Endothelial cell of umbilical vein (primary cell): ENCODE data around the gene NYAP1. TPM values are rescaled to one million over a fixed set of nuclear protein-coding genes. Genes with fewer than 3 reads are reported as not detected.
"Not testable (repeated sequence)": the region's sequence is repeated elsewhere in the genome, so short reads cannot be mapped to it uniquely, and the experiment has no call there.

Experiments
- BruUV-seq: library from RNA; stranded (reverse); fragments of 400-500 nt; replicated peaks from 2 replicates; lab custom pipeline; 2021; lab: Mats Ljungman, UMichigan
- CTCF ChIA-PET: fragments of 300-600, 350-600 bp; sonication (Branson Sonifier 250); formaldehyde crosslinking; loops from one replicate; lab custom pipeline; 2021; ENCODE audit warnings: antibody characterized with exemption, inconsistent platforms; lab: Charles Lee
- POLR2A ChIA-PET: fragments of 300-600, 350-600 bp; sonication (Branson Sonifier 250); formaldehyde crosslinking; loops from one replicate; lab custom pipeline; 2021; ENCODE audit warnings: antibody characterized with exemption, inconsistent platforms; lab: Charles Lee
- DNase-seq: peaks from one replicate; pipeline ENCODE4 v3.0.0-alpha.2; 2011; ENCODE audit warnings: low read depth, low spot score
- FAIRE-seq: peaks from 2 replicates; lab custom pipeline; 2011; peaks lifted over from hg19 to GRCh38; lab: Jason Lieb, UNC
- H2AFZ ChIP-seq: 2 replicates; pipeline ENCODE4 v1.6.0; 2012; ENCODE audit warnings: low read depth, low read length, control low read depth, inconsistent platforms
- H3K27ac ChIP-seq: 2 replicates; pipeline ENCODE4 v1.5.1; 2011; ENCODE audit warnings: low read depth, mild to moderate bottlenecking, control low read depth, low read length, moderate library complexity; ENCODE audit not compliant: insufficient read depth
- H3K27me3 ChIP-seq, 2 experiments: 2 replicates each; pipeline versions ENCODE4 v1.6.0 to v1.6.1; 2011; ENCODE audit warnings: low read length in 2 of 2, mixed read lengths in 1 of 2; ENCODE audit not compliant: control insufficient read depth in 2 of 2, insufficient read depth in 2 of 2
- H3K36me3 ChIP-seq, 2 experiments: 2 replicates in 1 of 2; 3 replicates in 1 of 2; pipeline ENCODE4 v1.5.1; 2011; ENCODE audit warnings: low read length in 2 of 2, mild to moderate bottlenecking in 1 of 2, moderate library complexity in 1 of 2; ENCODE audit not compliant: control insufficient read depth in 2 of 2, insufficient read depth in 2 of 2; ENCODE audit errors: extremely low read depth in 1 of 2
- H3K4me1 ChIP-seq: 3 replicates; pipeline ENCODE4 v1.5.1; 2011; ENCODE audit warnings: mild to moderate bottlenecking, low read length; ENCODE audit not compliant: control insufficient read depth, insufficient read depth; ENCODE audit errors: extremely low read depth
- H3K4me2 ChIP-seq: 2 replicates; pipeline ENCODE4 v1.6.1; 2011; ENCODE audit warnings: low read length, control low read depth, mixed read lengths; ENCODE audit not compliant: insufficient read depth
- H3K4me3 ChIP-seq, 3 experiments: fragments of 200-600 bp in 1 of 3; sonication (generic), shearing (Covaris generic) in 1 of 3; replicated peaks in 1 of 3; 2 replicates each; pipeline ENCODE4 v1.5.1; 2011 to 2016; ENCODE audit warnings: control low read depth in 3 of 3, low read length in 3 of 3, mild to moderate bottlenecking in 2 of 3, inconsistent platforms in 1 of 3, low read depth in 1 of 3, moderate library complexity in 1 of 3; ENCODE audit not compliant: insufficient read depth in 1 of 3
- H3K79me2 ChIP-seq: 2 replicates; pipeline ENCODE4 v1.6.0; 2012; ENCODE audit warnings: low read length, inconsistent platforms; ENCODE audit not compliant: control insufficient read depth, insufficient read depth
- H3K9ac ChIP-seq: replicated peaks from 2 replicates; pipeline ENCODE3; 2011; ENCODE audit warnings: low read length, control low read depth; ENCODE audit not compliant: insufficient read depth; ENCODE audit errors: extremely low read depth
- H3K9me1 ChIP-seq: replicated peaks from 3 replicates; pipeline ENCODE4 v1.6.0; 2011; ENCODE audit warnings: mild to moderate bottlenecking, low read length; ENCODE audit not compliant: control insufficient read depth, insufficient read depth; ENCODE audit errors: extremely low read depth
- H3K9me3 ChIP-seq: replicated peaks from 2 replicates; pipeline ENCODE4 v1.5.1; 2012; ENCODE audit warnings: low read length, inconsistent platforms; ENCODE audit not compliant: control insufficient read depth, insufficient read depth
- H4K20me1 ChIP-seq: replicated peaks from 2 replicates; pipeline ENCODE3; 2011; ENCODE audit warnings: mild to moderate bottlenecking, low read length; ENCODE audit not compliant: control insufficient read depth, insufficient read depth; ENCODE audit errors: extremely low read depth
- EZH2 ChIP-seq: IDR thresholded peaks from 2 replicates; pipeline ENCODE4 v1.6.1; 2012; ENCODE audit warnings: borderline replicate concordance, low read depth, mild to moderate bottlenecking, moderate library complexity, low read length, inconsistent platforms; ENCODE audit not compliant: severe bottlenecking
- FOS ChIP-seq: IDR thresholded peaks from 2 replicates; pipeline ENCODE4 v1.6.1; 2011; ENCODE audit warnings: mild to moderate bottlenecking, low read length, moderate library complexity, borderline replicate concordance; ENCODE audit not compliant: insufficient read depth
- GATA2 ChIP-seq: IDR thresholded peaks from 2 replicates; pipeline ENCODE4 v1.7.0; 2011; ENCODE audit warnings: low read depth, mild to moderate bottlenecking, moderate library complexity, mixed read lengths, low read length; ENCODE audit not compliant: insufficient read length, insufficient read depth
- JUN ChIP-seq: IDR thresholded peaks from 2 replicates; pipeline ENCODE4 v1.6.1; 2011; ENCODE audit warnings: borderline replicate concordance, low read depth; ENCODE audit not compliant: insufficient read length, insufficient read depth
- MYC ChIP-seq: IDR thresholded peaks from one replicate; pipeline ENCODE4 v1.6.1; 2011; ENCODE audit warnings: mild to moderate bottlenecking, low read depth, low read length
- POLR2A ChIP-seq: IDR thresholded peaks from 2 replicates; pipeline ENCODE4 v1.6.1; 2012; ENCODE audit warnings: low read depth, mild to moderate bottlenecking, control low read depth, low read length
- POLR2AphosphoS5 ChIP-seq: IDR thresholded peaks from 2 replicates; pipeline ENCODE4 v1.6.1; 2012; ENCODE audit warnings: low read depth, mild to moderate bottlenecking, control low read depth, low read length, moderate library complexity; ENCODE audit not compliant: insufficient read depth
- dilution Hi-C: fragments of 300-500 bp; cut with MboI; formaldehyde crosslinking; loops from one replicate; pipeline ENCODE4 v1.15.0; 2019; ENCODE audit warnings: low sequenced_read_pairs; ENCODE audit not compliant: extremely low pct_ligation_motif_present
- intact Hi-C: fragments of 100-400 bp; cut with micrococcal nuclease; formaldehyde crosslinking; loops from one replicate; pipeline ENCODE4 v1.10.0; 2022
- polyA plus RNA-seq, 4 experiments: library from polyadenylated mRNA; depleted of rRNA in 3 of 4; stranded (reverse) in 3 of 4; unstranded in 1 of 4; fragments of >200 nt; gene quantifications; 2 replicates each; pipeline versions ENCODE4 v1.2.1 to v1.2.3, GENCODE V29; 2011 to 2012; ENCODE audit warnings: missing spikeins in 1 of 4
- total RNA-seq: library from RNA; stranded (reverse); gene quantifications from 2 replicates; pipeline ENCODE4 v1.2.3, GENCODE V29; 2021
- TF ChIP-seq, protein P1 (sequence below), 2 donors: IDR thresholded peaks; 1 replicate in 1 of 2; 2 replicates in 1 of 2; pipeline ENCODE4 v1.5.1; 2011; ENCODE audit warnings: low read length in 2 of 2, mild to moderate bottlenecking in 2 of 2, moderate library complexity in 2 of 2, control low read depth in 1 of 2, inconsistent platforms in 1 of 2, low read depth in 1 of 2; ENCODE audit not compliant: insufficient read depth in 1 of 2; ENCODE audit errors: extremely low read depth in 1 of 2
- TF ChIP-seq, protein P2 (sequence below): IDR thresholded peaks from 2 replicates; pipeline ENCODE4 v1.6.1; 2011; ENCODE audit not compliant: insufficient read depth, insufficient read length

Gene NYAP1
- total and polyA plus RNA-seq, 2 donors (not counting 3 experiments of a cell fraction or from before 2014, with no cell fraction given), result 0.37 to 2.8 TPM

DNA sequence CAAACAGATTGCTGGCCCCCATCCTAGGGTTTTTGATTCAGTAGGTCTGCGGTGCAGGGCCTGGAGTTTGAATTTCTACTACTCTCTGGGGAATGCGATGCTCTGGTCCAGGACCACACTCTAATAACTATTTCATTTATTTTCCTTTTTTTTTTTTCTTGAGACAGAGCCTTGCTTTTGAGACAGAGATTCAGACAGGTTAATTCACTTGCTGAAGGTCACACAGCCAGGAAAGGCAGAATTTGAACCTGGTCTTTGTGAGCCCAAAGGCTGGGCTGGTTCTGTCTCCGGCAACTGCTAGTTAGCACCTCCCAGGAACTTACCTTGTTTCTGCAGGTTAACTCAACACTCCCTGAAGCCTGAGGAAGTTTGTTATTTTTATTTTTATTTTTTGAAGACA lies 31.2 kb upstream of the NYAP1 start:
- Histone ChIP-seq H3K4me3 (no peak overlapping the region), H3K36me3 (peaks cover 0 to 4% of the 10 kb centered on the region in 2 experiments), H3K4me2 (no peak overlapping the region), H3K27me3 (no peaks in the 10 kb centered on the region), H3K9ac (no peak overlapping the region), H3K27ac (no peak overlapping the region), H4K20me1 (no peaks in the 10 kb centered on the region), H2AFZ (no peak overlapping the region), H3K4me1 (peaks cover 14% of the 10 kb centered on the region), H3K9me3 (no peaks in the 10 kb centered on the region), H3K79me2 (no peaks in the 10 kb centered on the region), H3K9me1 (no peaks in the 10 kb centered on the region)
- TF ChIP-seq POLR2A (no peak), FOS (no peak), POLR2AphosphoS5 (no peak), GATA2 (no peak), JUN (no peak), MYC (no peak), EZH2 (no peak)
- TF ChIP-seq, protein P1, sequence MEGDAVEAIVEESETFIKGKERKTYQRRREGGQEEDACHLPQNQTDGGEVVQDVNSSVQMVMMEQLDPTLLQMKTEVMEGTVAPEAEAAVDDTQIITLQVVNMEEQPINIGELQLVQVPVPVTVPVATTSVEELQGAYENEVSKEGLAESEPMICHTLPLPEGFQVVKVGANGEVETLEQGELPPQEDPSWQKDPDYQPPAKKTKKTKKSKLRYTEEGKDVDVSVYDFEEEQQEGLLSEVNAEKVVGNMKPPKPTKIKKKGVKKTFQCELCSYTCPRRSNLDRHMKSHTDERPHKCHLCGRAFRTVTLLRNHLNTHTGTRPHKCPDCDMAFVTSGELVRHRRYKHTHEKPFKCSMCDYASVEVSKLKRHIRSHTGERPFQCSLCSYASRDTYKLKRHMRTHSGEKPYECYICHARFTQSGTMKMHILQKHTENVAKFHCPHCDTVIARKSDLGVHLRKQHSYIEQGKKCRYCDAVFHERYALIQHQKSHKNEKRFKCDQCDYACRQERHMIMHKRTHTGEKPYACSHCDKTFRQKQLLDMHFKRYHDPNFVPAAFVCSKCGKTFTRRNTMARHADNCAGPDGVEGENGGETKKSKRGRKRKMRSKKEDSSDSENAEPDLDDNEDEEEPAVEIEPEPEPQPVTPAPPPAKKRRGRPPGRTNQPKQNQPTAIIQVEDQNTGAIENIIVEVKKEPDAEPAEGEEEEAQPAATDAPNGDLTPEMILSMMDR (IDR thresholded peaks at IDR 0.05; ENCODE audit: extremely low read depth in 1 of 2, insufficient read depth in 1 of 2, low read depth in 1 of 2, low read length in 2 of 2), result no peak
- TF ChIP-seq, protein P2, sequence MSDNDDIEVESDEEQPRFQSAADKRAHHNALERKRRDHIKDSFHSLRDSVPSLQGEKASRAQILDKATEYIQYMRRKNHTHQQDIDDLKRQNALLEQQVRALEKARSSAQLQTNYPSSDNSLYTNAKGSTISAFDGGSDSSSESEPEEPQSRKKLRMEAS, result no peak
- ChIA-PET CTCF (interaction anchor here (3.7 kb wide), 1 partner anchor 12 kb away, joined by 38 read pairs; the partner anchor contains the start of gene SPACDR), POLR2A (interaction anchor here (0.6 kb wide), 1 partner anchor 14 kb away, joined by 7 read pairs; no protein-coding TSS in a partner anchor)
- FAIRE-seq (no peak), DNase-seq (no peak)
- dilution Hi-C loops, result no loop called here
- BruUV-seq, result no TSS peak
- intact Hi-C loops, result no loop called here

DNA sequence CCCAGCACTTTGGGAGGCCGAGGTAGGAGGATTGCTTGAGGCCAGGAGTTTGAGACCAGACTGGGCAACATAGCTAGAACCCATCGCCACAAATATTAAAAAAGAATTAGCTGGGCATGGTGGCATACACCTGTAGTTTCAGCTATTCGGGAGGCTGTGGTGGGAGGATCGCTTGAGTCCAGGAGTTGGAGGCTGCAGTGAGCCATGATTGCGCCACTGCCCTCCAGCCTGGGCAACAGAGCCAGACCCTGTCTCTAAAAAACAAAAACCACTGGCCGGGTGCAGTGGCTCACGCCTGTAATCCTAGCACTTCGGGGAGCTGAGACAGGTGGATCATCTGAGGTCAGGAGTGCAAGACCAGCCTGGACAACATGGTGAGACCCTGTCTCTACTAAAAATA lies 29.9 kb upstream of the NYAP1 start:
- dilution Hi-C loops, DNase-seq, H3K36me3 ChIP-seq, H3K4me3 ChIP-seq, H3K9me3 ChIP-seq, H3K27me3 ChIP-seq, BruUV-seq, H3K4me2 ChIP-seq, H3K9ac ChIP-seq, H2AFZ ChIP-seq, H3K79me2 ChIP-seq, H3K27ac ChIP-seq, H4K20me1 ChIP-seq, intact Hi-C loops, H3K9me1 ChIP-seq: not testable (repeated sequence)
- FAIRE-seq, result peak; percentile 15
- POLR2A ChIA-PET, result interaction anchor here (1.1 kb wide), 1 partner anchor 223 kb away, joined by 5 read pairs; no protein-coding TSS in a partner anchor
- H3K4me1 ChIP-seq, result peaks cover 14% of the 10 kb centered on the region
- CTCF ChIA-PET, result interaction anchor here (0.7 to 3.8 kb wide), 4 partner anchors 9 to 110 kb away, joined by 3 to 38 read pairs (median 10); partner anchors contain the start of gene SPACDR
